ENCODE data around the gene MAN1C1. TPM values are rescaled to one million over a fixed set of nuclear protein-coding genes. Genes with fewer than 3 reads are reported as not detected.

The MAN1C1 gene
- total RNA-seq, 1 donor from 2014 or later = 0.63 TPM

DNA sequence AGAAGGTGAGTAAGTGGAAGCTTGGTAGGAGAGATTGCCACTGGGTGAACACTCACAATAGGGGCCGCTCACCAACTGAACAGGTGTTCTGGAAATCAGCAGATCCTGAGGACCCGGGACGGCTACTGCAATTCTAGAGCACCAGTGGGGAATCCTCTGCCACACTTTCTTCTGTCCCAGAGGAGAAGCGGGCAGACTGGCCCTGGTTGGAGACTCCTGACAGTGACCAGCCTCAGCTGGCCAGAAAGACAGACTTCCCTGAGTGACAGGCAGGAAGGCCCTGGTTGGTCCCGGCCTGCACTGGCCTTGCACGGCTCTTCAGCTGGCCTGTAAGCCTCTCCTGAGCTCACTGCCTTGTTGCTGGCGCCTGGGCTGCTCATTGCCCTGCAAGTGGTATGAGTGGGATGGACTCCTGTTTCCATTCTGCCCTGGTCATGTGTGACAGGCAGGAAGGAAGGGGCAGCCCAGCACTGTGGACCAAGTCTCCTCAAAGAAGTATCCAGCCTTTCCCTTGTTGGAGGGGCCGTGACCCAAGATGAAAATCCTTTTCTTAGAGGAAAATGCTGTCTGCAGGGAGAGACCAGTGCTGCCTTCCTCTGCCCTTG lies 34.5 kb downstream of the MAN1C1 start:
- TF ChIP-seq, protein P1, sequence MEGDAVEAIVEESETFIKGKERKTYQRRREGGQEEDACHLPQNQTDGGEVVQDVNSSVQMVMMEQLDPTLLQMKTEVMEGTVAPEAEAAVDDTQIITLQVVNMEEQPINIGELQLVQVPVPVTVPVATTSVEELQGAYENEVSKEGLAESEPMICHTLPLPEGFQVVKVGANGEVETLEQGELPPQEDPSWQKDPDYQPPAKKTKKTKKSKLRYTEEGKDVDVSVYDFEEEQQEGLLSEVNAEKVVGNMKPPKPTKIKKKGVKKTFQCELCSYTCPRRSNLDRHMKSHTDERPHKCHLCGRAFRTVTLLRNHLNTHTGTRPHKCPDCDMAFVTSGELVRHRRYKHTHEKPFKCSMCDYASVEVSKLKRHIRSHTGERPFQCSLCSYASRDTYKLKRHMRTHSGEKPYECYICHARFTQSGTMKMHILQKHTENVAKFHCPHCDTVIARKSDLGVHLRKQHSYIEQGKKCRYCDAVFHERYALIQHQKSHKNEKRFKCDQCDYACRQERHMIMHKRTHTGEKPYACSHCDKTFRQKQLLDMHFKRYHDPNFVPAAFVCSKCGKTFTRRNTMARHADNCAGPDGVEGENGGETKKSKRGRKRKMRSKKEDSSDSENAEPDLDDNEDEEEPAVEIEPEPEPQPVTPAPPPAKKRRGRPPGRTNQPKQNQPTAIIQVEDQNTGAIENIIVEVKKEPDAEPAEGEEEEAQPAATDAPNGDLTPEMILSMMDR (conservative IDR thresholded peaks at IDR 0.05; ENCODE audit: low read depth, low read length) = no peak
- no peak overlapping the region for H3K4me3 ChIP-seq (ENCODE audit: low read depth, low read length)
- DNase-seq (ENCODE audit: low read depth) = no peak

DNA sequence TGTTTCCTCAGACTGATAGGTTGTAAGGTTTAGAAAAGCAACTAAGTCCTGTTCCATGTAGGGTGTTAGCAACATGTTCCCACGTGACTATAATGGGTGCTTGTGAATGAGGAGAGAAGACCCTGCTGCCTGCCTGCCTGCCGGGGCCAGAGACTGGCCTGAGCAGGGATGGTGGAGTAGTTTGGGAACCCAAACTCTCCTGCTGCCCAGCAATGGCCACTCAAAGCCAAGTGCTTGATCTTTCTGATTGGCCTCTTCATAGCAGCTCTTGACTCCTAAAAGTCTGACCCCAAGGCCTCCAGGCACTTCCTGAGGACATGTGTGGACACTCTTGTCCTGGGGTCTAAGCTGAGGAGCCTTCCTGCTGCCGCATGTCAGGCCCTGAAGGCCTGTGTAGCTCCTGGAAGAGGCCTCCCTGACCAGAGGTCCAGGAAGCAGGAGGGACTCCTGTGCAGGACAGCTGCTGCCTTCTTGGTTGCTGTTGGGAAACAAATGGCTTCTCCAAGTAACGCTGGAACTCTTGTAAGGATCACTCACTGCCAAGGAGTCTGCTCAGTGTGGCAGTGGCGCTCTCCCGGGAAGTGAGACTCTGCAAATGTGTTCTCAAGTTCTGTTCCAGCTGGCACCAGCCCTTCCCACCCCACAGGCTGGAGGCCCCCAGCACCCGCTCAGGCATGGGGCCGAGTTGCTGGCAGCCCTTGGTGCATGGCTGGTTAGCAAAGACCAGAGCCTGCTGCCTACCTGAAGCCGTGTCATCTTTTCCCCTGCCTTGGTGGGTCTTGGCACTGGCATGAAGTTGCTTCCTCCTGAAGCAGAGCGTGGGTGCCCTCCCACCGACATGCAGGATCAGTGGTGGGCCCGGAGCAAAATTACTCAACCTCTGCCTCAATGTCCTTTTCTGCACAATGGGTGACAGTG lies 35.5 kb downstream of the MAN1C1 start:
- TF ChIP-seq, protein P1 (conservative IDR thresholded peaks at IDR 0.05; ENCODE audit: low read depth, low read length) = no peak
- no peak overlapping the region for H3K4me3 ChIP-seq (ENCODE audit: low read depth, low read length)
- no peak for DNase-seq (ENCODE audit: low read depth)

DNA sequence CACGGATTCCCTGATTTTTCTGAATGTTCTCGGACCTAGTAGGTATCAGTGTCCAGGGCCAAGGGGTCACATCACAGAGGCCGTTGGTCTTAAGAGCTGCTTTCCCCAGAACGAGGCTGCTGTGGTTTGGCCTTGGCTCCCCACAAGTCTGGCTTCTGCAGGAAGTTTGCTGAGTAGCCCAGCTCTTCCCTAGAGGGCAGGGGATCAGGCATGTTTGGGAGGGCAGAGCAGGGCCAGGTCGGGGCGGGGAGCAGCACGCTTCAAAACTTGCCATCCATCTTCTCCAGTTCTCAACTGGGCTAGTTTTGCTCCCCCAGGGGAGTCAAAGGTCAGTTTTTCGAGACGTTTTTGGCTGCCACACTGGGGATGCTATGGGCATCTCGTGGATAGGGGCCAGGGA lies 37.0 kb downstream of the MAN1C1 start:
- no peak for DNase-seq (ENCODE audit: low read depth)
- TF ChIP-seq, protein P1 (conservative IDR thresholded peaks at IDR 0.05; ENCODE audit: low read depth, low read length) = no peak
- no peak overlapping the region for H3K4me3 ChIP-seq (ENCODE audit: low read depth, low read length)

DNA sequence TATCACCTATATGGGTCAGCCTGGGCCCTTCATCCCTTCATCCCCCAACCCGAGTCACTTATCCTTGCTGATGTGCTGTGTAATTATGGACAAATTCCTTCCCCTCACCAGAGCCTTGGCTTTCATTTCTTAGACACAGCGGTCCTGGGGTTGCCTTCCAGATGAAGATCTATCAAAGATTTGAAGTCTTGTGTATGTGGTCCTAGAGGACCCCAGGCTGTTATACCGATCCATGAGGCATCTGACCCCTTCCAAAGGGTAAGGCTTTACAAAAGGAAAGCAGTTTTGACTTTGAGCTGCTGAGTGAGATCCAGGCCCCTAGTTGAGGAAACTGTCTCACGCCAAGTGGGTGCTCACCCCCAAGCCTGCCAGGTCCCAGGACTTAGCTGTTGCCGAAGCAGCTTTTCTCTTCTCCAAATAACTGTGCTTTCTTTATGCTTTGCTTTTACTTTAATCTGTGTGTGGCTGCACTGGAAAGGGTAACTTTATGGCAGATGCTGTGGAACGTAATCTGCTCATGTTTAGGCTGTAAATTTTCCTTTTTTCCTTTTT lies 37.6 kb downstream of the MAN1C1 start:
- no peak for DNase-seq (ENCODE audit: low read depth)
- no peak overlapping the region for H3K4me3 ChIP-seq (ENCODE audit: low read depth, low read length)
- TF ChIP-seq, protein P1 (conservative IDR thresholded peaks at IDR 0.05; ENCODE audit: low read depth, low read length) = no peak

DNA sequence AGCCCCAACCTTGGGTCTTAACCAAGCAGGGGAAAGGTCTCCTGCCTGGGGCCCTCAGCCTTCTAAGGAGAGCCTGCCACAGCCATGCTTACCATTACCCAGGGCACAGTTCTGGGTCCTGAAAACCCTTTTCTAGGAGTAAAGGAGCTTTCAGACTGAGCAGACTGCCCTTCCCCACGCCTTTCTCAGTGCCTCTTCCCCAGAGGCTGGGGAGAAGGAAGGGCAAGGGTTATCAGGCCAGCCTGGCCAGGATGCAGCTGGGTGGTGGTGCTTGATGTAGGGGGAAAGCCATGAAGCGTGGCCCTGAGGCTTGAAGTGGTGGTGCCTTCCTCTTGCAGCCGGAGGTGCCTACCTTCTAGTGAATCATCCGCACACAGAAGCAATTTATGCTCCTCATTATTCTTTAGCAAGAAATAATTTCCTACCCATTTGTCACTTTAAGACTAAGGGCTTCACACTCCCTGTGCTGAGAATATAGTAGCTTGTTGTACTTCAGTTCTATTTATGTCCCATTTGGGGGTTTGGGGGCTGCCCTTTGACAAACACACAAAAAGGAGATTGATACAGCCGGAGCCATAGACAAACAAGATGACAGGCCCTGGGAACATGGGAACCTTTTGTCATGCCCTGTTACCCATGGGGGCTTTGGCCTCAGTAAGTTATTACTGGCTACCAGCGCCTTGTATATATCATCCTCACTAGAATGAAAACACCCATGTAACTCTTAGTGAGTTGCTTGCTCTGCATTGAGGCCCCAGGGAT lies 40.7 kb downstream of the MAN1C1 start:
- H3K4me3 ChIP-seq (ENCODE audit: low read depth, low read length) = no peak overlapping the region
- TF ChIP-seq, protein P1 (conservative IDR thresholded peaks at IDR 0.05; ENCODE audit: low read depth, low read length) = no peak
- DNase-seq (ENCODE audit: low read depth) = no peak

DNA sequence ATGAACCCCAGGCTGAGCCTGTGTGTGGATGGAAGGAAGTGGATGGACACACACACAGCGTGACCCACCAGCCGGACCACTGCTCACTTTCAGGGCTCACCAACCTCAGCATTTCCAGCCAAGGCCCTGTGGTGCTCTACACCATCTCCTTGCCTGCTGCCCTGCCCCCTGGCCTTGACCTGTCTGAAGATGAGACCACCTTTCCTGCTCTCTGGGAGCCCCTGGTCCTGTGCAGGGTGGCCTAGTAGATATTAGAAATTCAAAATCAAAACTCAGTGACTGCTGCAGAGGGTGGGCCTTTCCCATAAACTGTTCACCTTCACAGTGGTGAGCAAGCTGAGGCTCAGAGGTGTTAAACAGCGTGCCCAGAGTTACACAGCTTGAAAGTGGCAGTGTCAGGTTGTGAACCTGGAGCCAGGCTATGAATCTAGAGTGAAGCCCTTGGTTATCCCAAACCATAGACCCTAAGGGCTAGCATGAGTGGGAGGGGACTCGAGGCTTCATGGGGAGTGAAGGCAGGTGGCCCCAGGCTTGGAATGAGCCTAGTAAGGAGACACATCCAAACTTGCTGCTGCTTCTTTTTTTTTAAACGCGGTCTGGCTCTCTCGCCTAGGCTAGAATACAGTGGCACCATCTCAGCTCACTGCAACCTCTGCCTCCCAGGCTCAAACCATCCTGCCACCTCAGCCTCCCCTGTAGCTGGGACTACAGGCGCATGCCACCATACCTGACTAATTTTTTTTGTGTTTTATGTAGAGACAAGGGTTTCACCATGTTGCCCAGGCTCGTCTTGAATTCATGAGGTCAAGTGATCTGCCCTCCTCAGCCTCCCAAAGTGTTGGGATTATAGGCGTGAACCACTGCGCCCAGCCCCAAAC lies 41.5 kb downstream of the MAN1C1 start:
- no peak for DNase-seq (ENCODE audit: low read depth)
- TF ChIP-seq, protein P1 (conservative IDR thresholded peaks at IDR 0.05; ENCODE audit: low read depth, low read length) = no peak
- H3K4me3 ChIP-seq (ENCODE audit: low read depth, low read length) = no peak overlapping the region

Data from epithelial cell of proximal tubule (primary cell).